H9 (cell line): ENCODE results near the gene ZNF853. TPM values are rescaled to one million over a fixed set of nuclear protein-coding genes. Genes with fewer than 3 reads are reported as not detected.

ENCODE experiments used
- DNase-seq: peaks from one replicate; pipeline ENCODE4 v3.0.0-alpha.2; 2017
- H2AFZ ChIP-seq: one replicate; pipeline ENCODE4 v1.6.1; 2013; ENCODE audit warnings: mild to moderate bottlenecking, low read length, control low read depth, moderate library complexity
- H2AK5ac ChIP-seq: 2 replicates; pipeline ENCODE4 v1.6.1; 2013; ENCODE audit warnings: low read length, control low read depth, mixed read lengths; ENCODE audit not compliant: insufficient read length
- H2BK120ac ChIP-seq: one replicate; pipeline ENCODE4 v1.6.1; 2013; ENCODE audit warnings: low read depth, mild to moderate bottlenecking, low read length, control low read depth, inconsistent platforms; ENCODE audit not compliant: poor library complexity, severe bottlenecking
- H2BK12ac ChIP-seq: 2 replicates; pipeline ENCODE4 v1.6.1; 2013; ENCODE audit warnings: low read length, control low read depth, mixed read lengths, low read depth; ENCODE audit not compliant: insufficient read length
- H2BK15ac ChIP-seq: 2 replicates; pipeline ENCODE4 v1.6.1; 2013; ENCODE audit warnings: low read depth, low read length, control low read depth
- H2BK20ac ChIP-seq: one replicate; pipeline ENCODE4 v1.6.1; 2013; ENCODE audit warnings: low read depth, mild to moderate bottlenecking, low read length, control low read depth, inconsistent platforms; ENCODE audit not compliant: poor library complexity, severe bottlenecking
- H2BK5ac ChIP-seq: 2 replicates; pipeline ENCODE4 v1.6.1; 2013; ENCODE audit warnings: low read length, control low read depth, mixed read lengths; ENCODE audit not compliant: insufficient read length
- H3K14ac ChIP-seq: 2 replicates; pipeline ENCODE4 v1.6.1; 2013; ENCODE audit warnings: low read length, control low read depth; ENCODE audit not compliant: insufficient read depth
- H3K18ac ChIP-seq: 2 replicates; pipeline ENCODE4 v1.6.1; 2013; ENCODE audit warnings: low read depth, mild to moderate bottlenecking, mixed read lengths, low read length, control low read depth; ENCODE audit not compliant: insufficient read length
- H3K23ac ChIP-seq: 2 replicates; pipeline ENCODE4 v1.6.1; 2013; ENCODE audit warnings: low read length, control low read depth, mixed read lengths, low read depth; ENCODE audit not compliant: insufficient read length
- H3K23me2 ChIP-seq: 2 replicates; pipeline ENCODE4 v1.6.1; 2013; ENCODE audit warnings: low read depth, mild to moderate bottlenecking, mixed read lengths, low read length, control low read depth; ENCODE audit not compliant: insufficient read length, poor library complexity, severe bottlenecking
- H3K27ac ChIP-seq: 2 replicates; pipeline ENCODE4 v1.5.1; 2013; ENCODE audit warnings: low read length, control low read depth, mixed read lengths, low read depth; ENCODE audit not compliant: insufficient read length
- H3K27me3 ChIP-seq: 2 replicates; pipeline ENCODE4 v1.6.1; 2013; ENCODE audit warnings: low read length, control low read depth, inconsistent platforms; ENCODE audit not compliant: insufficient read depth
- H3K4ac ChIP-seq: 2 replicates; pipeline ENCODE4 v1.6.1; 2013; ENCODE audit warnings: low read depth, mild to moderate bottlenecking, control low read depth, inconsistent platforms, low read length, moderate library complexity
- H3K4me1 ChIP-seq: 2 replicates; pipeline ENCODE4 v1.6.1; 2013; ENCODE audit warnings: low read length, control low read depth, inconsistent platforms; ENCODE audit not compliant: insufficient read depth
- H3K4me2 ChIP-seq: 2 replicates; pipeline ENCODE4 v1.6.1; 2013; ENCODE audit warnings: low read length, control low read depth, mixed read lengths; ENCODE audit not compliant: insufficient read length, insufficient read depth
- H3K56ac ChIP-seq: 2 replicates; pipeline ENCODE4 v1.6.1; 2013; ENCODE audit warnings: low read depth, mild to moderate bottlenecking, mixed read lengths, low read length, control low read depth; ENCODE audit not compliant: insufficient read length
- H3K79me1 ChIP-seq: 2 replicates; pipeline ENCODE4 v1.6.1; 2013; ENCODE audit warnings: low read depth, mild to moderate bottlenecking, moderate library complexity, low read length, control low read depth, inconsistent platforms; ENCODE audit not compliant: insufficient read depth, poor library complexity, severe bottlenecking
- H3K79me2 ChIP-seq: 2 replicates; pipeline ENCODE4 v1.6.1; 2013; ENCODE audit warnings: low read length, control low read depth, inconsistent platforms; ENCODE audit not compliant: insufficient read depth
- H3K9ac ChIP-seq: 2 replicates; pipeline ENCODE4 v1.6.1; 2013; ENCODE audit warnings: low read length, control low read depth, mixed read lengths; ENCODE audit not compliant: insufficient read length; ENCODE audit errors: extremely low read depth
- H3K9me3 ChIP-seq: one replicate; pipeline ENCODE4 v1.6.1; 2013; ENCODE audit warnings: low read depth, low read length, inconsistent platforms; ENCODE audit not compliant: control insufficient read depth
- H3T11ph ChIP-seq: one replicate; pipeline ENCODE4 v1.6.1; 2013; ENCODE audit warnings: mild to moderate bottlenecking, low read length, control low read depth, inconsistent platforms
- H4K20me1 ChIP-seq: one replicate; pipeline ENCODE4 v1.6.1; 2013; ENCODE audit not compliant: control insufficient read depth, insufficient read length, insufficient read depth
- H4K5ac ChIP-seq: 2 replicates; pipeline ENCODE4 v1.6.1; 2013; ENCODE audit warnings: low read depth, mild to moderate bottlenecking, mixed read lengths, low read length, control low read depth; ENCODE audit not compliant: insufficient read length
- H4K8ac ChIP-seq: replicated peaks from 2 replicates; pipeline ENCODE4 v1.6.1; 2013; ENCODE audit warnings: low read length, control low read depth, mixed read lengths, low read depth; ENCODE audit not compliant: insufficient read length
- H4K91ac ChIP-seq: 2 replicates; pipeline ENCODE4 v1.6.1; 2013; ENCODE audit warnings: low read depth, mild to moderate bottlenecking, moderate library complexity, mixed read lengths, low read length, control low read depth; ENCODE audit not compliant: insufficient read length
- H3K27ac Mint-ChIP-seq, 3 experiments: 2 replicates in 2 of 3; 3 replicates in 1 of 3; pipeline ENCODE4 v1.8.0; 2020 to 2021; ENCODE audit warnings: mixed read lengths in 3 of 3, mild to moderate bottlenecking in 1 of 3, moderate library complexity in 1 of 3
- H3K27me3 Mint-ChIP-seq: 2 replicates; pipeline ENCODE4 v1.8.0; 2021; ENCODE audit warnings: low read depth, mild to moderate bottlenecking, moderate library complexity, mixed read lengths
- H3K36me3 Mint-ChIP-seq, 3 experiments: 2 replicates in 2 of 3; 3 replicates in 1 of 3; pipeline ENCODE4 v1.8.0; 2020 to 2021; ENCODE audit warnings: low read depth in 3 of 3, mixed read lengths in 3 of 3; ENCODE audit not compliant: insufficient read depth in 1 of 3
- H3K4me1 Mint-ChIP-seq, 2 experiments: 2 replicates each; pipeline ENCODE4 v1.8.0; 2020; ENCODE audit warnings: mixed read lengths in 2 of 2
- H3K4me3 Mint-ChIP-seq, 2 experiments: 2 replicates in 1 of 2; 3 replicates in 1 of 2; pipeline ENCODE4 v1.8.0; 2020 to 2021; ENCODE audit warnings: mild to moderate bottlenecking in 2 of 2, mixed read lengths in 2 of 2, moderate library complexity in 1 of 2
- H3K9me3 Mint-ChIP-seq, 2 experiments: 2 replicates in 1 of 2; 3 replicates in 1 of 2; pipeline ENCODE4 v1.8.0; 2020; ENCODE audit warnings: mild to moderate bottlenecking in 2 of 2, mixed read lengths in 2 of 2, moderate library complexity in 1 of 2
- WGBS: extraction: QIAGEN DNeasy Blood & Tissue Kit; methylation state at CpG from one replicate; pipeline ENCODE4 v1.1.7; 2013; ENCODE audit warnings: missing lambda C conversion rate, low lambda C conversion rate, mixed read lengths; ENCODE audit not compliant: insufficient read length; ENCODE audit errors: extremely low coverage; 5-methylcytosine and 5-hydroxymethylcytosine counted together
- total RNA-seq: library from RNA; stranded (reverse); gene quantifications from 2 replicates; pipeline ENCODE4 v1.2.1, GENCODE V29; 2021
- TF ChIP-seq, protein P1 (sequence below): fragments of 200-600 bp; sonication (generic); conservative IDR thresholded peaks from 3 replicates; pipeline ENCODE4 v1.8.0; 2021; ENCODE audit warnings: antibody characterized with exemption, mild to moderate bottlenecking

ZNF853 gene
- total RNA-seq, 1 experiment from 2014 or later = 9.6 TPM

- Histone ChIP-seq H3K27me3 (no peaks in the 10 kb centered on the region), H3K27ac (no peak overlapping the region), H3T11ph (no peak overlapping the region), H2BK120ac (no peak overlapping the region), H2BK15ac (no peak overlapping the region), H3K56ac (no peak overlapping the region), H3K4ac (no peak overlapping the region), H3K18ac (no peak overlapping the region), H4K8ac (no peak overlapping the region), H2BK5ac (no peak overlapping the region), H2AK5ac (no peak overlapping the region), H2AFZ (no peak overlapping the region), H3K23me2 (peaks cover 5% of the 10 kb centered on the region), H2BK20ac (no peak overlapping the region), H3K4me2 (no peak overlapping the region), H3K9ac (no peak overlapping the region), H4K5ac (no peak overlapping the region), H3K23ac (no peak overlapping the region), H3K79me1 (no peaks in the 10 kb centered on the region), H4K20me1 (no peaks in the 10 kb centered on the region), H3K9me3 (no peaks in the 10 kb centered on the region), H3K14ac (no peak overlapping the region), H3K79me2 (no peaks in the 10 kb centered on the region), H3K4me1 (no peaks in the 10 kb centered on the region; the same call in 1 of the 2 replicates), H2BK12ac (no peak overlapping the region), H4K91ac (no peak overlapping the region)
- H3K9me3 Mint-ChIP-seq = no peaks in the 10 kb centered on the region
- WGBS = no CpG with 5 or more reads among the region's 24 CpGs
- H3K27ac Mint-ChIP-seq = no peak overlapping the region
- no peak for DNase-seq
- H3K4me1 Mint-ChIP-seq = peaks cover 18% of the 10 kb centered on the region in 2 experiments
- no peak overlapping the region for H3K4me3 Mint-ChIP-seq
- peaks cover 4 to 46% (median 16%) of the 10 kb centered on the region in 3 experiments; a peak in 4 of 7 replicates for H3K36me3 Mint-ChIP-seq
- TF ChIP-seq, protein P1, sequence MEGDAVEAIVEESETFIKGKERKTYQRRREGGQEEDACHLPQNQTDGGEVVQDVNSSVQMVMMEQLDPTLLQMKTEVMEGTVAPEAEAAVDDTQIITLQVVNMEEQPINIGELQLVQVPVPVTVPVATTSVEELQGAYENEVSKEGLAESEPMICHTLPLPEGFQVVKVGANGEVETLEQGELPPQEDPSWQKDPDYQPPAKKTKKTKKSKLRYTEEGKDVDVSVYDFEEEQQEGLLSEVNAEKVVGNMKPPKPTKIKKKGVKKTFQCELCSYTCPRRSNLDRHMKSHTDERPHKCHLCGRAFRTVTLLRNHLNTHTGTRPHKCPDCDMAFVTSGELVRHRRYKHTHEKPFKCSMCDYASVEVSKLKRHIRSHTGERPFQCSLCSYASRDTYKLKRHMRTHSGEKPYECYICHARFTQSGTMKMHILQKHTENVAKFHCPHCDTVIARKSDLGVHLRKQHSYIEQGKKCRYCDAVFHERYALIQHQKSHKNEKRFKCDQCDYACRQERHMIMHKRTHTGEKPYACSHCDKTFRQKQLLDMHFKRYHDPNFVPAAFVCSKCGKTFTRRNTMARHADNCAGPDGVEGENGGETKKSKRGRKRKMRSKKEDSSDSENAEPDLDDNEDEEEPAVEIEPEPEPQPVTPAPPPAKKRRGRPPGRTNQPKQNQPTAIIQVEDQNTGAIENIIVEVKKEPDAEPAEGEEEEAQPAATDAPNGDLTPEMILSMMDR = no peak
- H3K27me3 Mint-ChIP-seq = no peaks in the 10 kb centered on the region
Observed at GRCh38 chr7:6642239-6642839, 26.9 kb downstream of the ZNF853 start.
